GM12872 (cell line): ENCODE results near the gene PDE4D.

Experiments used
- CTCF ChIP-seq: IDR thresholded peaks from 3 replicates; pipeline ENCODE4 v1.5.1; 2011; ENCODE audit warnings: low read depth, mild to moderate bottlenecking, low read length, moderate library complexity; ENCODE audit not compliant: insufficient read depth

PDE4D gene

GRCh38 chr5:59799668-59800346 lies 93.7 kb downstream of the PDE4D start:
- TF ChIP-seq CTCF, result peak; percentile 58

- no peak for TF ChIP-seq CTCF
Observed at GRCh38 chr5:59798862-59799667, 94.5 kb downstream of the PDE4D start.

- no peak for TF ChIP-seq CTCF
Observed at GRCh38 chr5:59795141-59795540, 98.4 kb downstream of the PDE4D start.

GRCh38 chr5:59792983-59793585 lies 100.4 kb downstream of the PDE4D start:
- TF ChIP-seq CTCF, result no peak

- TF ChIP-seq CTCF, result no peak
Observed at GRCh38 chr5:59791617-59792016, 101.9 kb downstream of the PDE4D start.

- TF ChIP-seq CTCF, result no peak
Observed at GRCh38 chr5:59790776-59791475, 102.6 kb downstream of the PDE4D start.

- no peak for TF ChIP-seq CTCF
Observed at GRCh38 chr5:59790376-59790775, 103.2 kb downstream of the PDE4D start.
